Measurements from ENCODE around the gene GDPD5. TPM values are rescaled to one million over a fixed set of nuclear protein-coding genes. Genes with fewer than 3 reads are reported as not detected.

The GDPD5 gene
- total RNA-seq, 1 experiment from 2014 or later, result 7.8 TPM

GRCh38 chr11:75496305-75496752 lies 29.4 kb downstream of the GDPD5 start:
- H2AK5ac ChIP-seq (ENCODE audit: insufficient read length, low read length), result no peak overlapping the region
- H3K56ac ChIP-seq (ENCODE audit: insufficient read length, low read depth, low read length), result no peak overlapping the region
- H3K27me3 Mint-ChIP-seq (ENCODE audit: low read depth), result no peaks in the 10 kb centered on the region
- peak; percentile 54 for TF ChIP-seq CTCF (conservative IDR thresholded peaks at IDR 0.05)
- H3K4ac ChIP-seq (ENCODE audit: low read depth, low read length), result no peak overlapping the region
- no peak overlapping the region for H4K5ac ChIP-seq (ENCODE audit: insufficient read length, low read depth, low read length)
- no peaks in the 10 kb centered on the region for H3K27me3 ChIP-seq (ENCODE audit: insufficient read depth, low read length)
- H2BK5ac ChIP-seq (ENCODE audit: insufficient read length, low read length), result no peak overlapping the region
- H4K91ac ChIP-seq (ENCODE audit: insufficient read length, low read depth, low read length), result no peak overlapping the region
- H4K20me1 ChIP-seq (ENCODE audit: control insufficient read depth, insufficient read depth, insufficient read length), result no peaks in the 10 kb centered on the region
- no peak overlapping the region for H3K4me3 Mint-ChIP-seq
- H3K9me3 Mint-ChIP-seq, result no peaks in the 10 kb centered on the region
- H2BK15ac ChIP-seq (ENCODE audit: low read depth, low read length), result no peak overlapping the region
- no peak overlapping the region for H2BK120ac ChIP-seq (ENCODE audit: low read depth, low read length, poor library complexity, severe bottlenecking)
- H2BK20ac ChIP-seq (ENCODE audit: low read depth, low read length, poor library complexity, severe bottlenecking), result no peak overlapping the region
- H3K4me1 ChIP-seq (ENCODE audit: insufficient read depth, low read length), result peaks cover 2% of the 10 kb centered on the region; the same call in 1 of the 2 replicates
- H2AFZ ChIP-seq (ENCODE audit: low read length), result no peak overlapping the region
- peak overlapping the region in 1 of 3 experiments; percentile 81; a peak in 2 of 7 replicates for H3K27ac Mint-ChIP-seq
- H3K9ac ChIP-seq (ENCODE audit: extremely low read depth, insufficient read length, low read length), result no peak overlapping the region
- H3K14ac ChIP-seq (ENCODE audit: insufficient read depth, low read length), result no peak overlapping the region
- H3K23ac ChIP-seq (ENCODE audit: insufficient read length, low read depth, low read length), result no peak overlapping the region
- H3K4me2 ChIP-seq (ENCODE audit: insufficient read depth, insufficient read length, low read length), result no peak overlapping the region
- H2BK12ac ChIP-seq (ENCODE audit: insufficient read length, low read depth, low read length), result no peak overlapping the region
- no peaks in the 10 kb centered on the region for H3K23me2 ChIP-seq (ENCODE audit: insufficient read length, low read depth, low read length, poor library complexity, severe bottlenecking)
- H3K4me1 Mint-ChIP-seq, result peaks cover 17 to 19% of the 10 kb centered on the region in 2 experiments
- H4K8ac ChIP-seq (replicated peaks; ENCODE audit: insufficient read length, low read depth, low read length), result no peak overlapping the region
- peak; percentile 76 for DNase-seq
- no peaks in the 10 kb centered on the region for H3K79me1 ChIP-seq (ENCODE audit: insufficient read depth, low read depth, low read length, poor library complexity, severe bottlenecking)
- H3T11ph ChIP-seq (ENCODE audit: low read length), result no peak overlapping the region
- no peak overlapping the region for H3K18ac ChIP-seq (ENCODE audit: insufficient read length, low read depth, low read length)
- H3K36me3 Mint-ChIP-seq (ENCODE audit: insufficient read depth in 1 of 3, low read depth in 3 of 3), result no peaks in the 10 kb centered on the region
- no CpG with 5 or more reads among the region's 6 CpGs for WGBS (ENCODE audit: extremely low coverage, insufficient read length, low lambda C conversion rate)
- no peaks in the 10 kb centered on the region for H3K9me3 ChIP-seq (ENCODE audit: control insufficient read depth, low read depth, low read length)
- H3K27ac ChIP-seq (ENCODE audit: insufficient read length, low read depth, low read length), result no peak overlapping the region
- no peaks in the 10 kb centered on the region for H3K79me2 ChIP-seq (ENCODE audit: insufficient read depth, low read length)
